Stimulated activated CD8-positive, alpha-beta memory T cell treated with anti-CD3 and anti-CD28 coated beads, Interleukin-4, amount 100 ng/mL, for 4 hours (primary cell): ENCODE results near the gene LNX1.

ENCODE experiments used
- DNase-seq, 2 donors: peaks; one replicate each; pipeline ENCODE4 v3.0.0-alpha.2; 2020; ENCODE audit warnings: low read depth in 2 of 2, low spot score in 1 of 2

The LNX1 gene

GRCh38 chr4:53591372-53591892 lies at the start of gene LNX1:
TSS of gene LNX1 (minus strand) at chr4:53591486. CDS start at chr4:53574002, 17,484 bp downstream.
- no peak for DNase-seq

- no peak for DNase-seq
These were observed 49.5 kb upstream of the LNX1 start for GRCh38 chr4:53640576-53641453.

DNA sequence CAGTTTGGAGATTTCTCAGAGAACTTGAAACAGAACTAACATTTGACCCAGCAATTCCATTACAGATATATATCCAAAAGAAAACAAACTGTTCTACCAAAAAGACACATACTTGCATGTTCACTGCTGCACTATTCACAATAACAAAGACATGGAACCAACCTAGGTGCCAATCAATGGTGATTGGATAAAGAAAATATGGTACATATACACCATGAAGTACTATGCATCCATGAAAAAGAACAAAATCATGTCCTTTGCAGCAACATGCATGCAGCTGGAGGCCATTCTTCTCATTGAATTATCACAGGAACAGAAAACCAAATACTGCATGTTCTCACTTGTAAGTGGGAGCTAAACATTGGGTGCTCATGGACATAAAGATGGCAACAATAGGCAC lies 47.6 kb upstream of the LNX1 start:
- DNase-seq = no peak

DNA sequence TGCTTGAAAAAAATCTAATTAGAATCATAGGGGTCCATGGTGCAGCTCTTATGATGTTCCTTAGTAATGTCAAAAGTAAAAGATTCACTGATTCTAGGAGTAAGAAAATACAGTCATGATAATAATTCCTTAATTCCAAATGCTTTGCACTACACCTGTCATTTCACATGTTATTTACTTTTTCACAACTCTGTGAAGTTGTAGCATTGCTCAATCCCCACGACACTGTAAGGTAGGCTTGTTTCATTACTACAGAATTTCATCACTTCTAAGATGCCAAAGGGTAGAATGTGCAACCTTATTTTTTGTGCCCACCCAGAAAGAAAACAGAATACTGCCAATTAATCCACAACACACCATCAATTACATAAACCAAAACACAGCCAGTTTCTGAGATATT lies 46.1 kb upstream of the LNX1 start:
- no peak for DNase-seq

GRCh38 chr4:53635697-53636483 lies 44.6 kb upstream of the LNX1 start:
- no peak for DNase-seq

DNA sequence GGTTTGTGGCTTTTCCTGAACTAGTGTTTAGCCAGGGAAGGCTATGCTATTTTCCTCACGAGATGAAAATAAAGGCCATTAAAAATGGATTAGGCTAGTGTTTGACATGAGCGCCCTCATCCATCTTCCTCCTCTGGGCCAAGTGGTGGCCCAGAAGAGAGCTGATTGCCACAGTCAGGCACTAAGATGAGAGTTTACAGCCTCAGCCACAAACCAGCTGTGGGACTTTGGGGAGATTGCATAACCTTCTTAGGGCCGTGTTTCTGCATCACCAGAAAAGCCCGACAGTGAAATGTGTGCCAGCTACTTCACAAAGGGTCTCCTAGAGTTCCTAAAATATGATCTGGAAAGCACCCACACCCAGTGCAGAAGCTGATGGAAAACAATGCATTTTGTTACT lies 42.3 kb upstream of the LNX1 start:
- DNase-seq = no peak

DNA sequence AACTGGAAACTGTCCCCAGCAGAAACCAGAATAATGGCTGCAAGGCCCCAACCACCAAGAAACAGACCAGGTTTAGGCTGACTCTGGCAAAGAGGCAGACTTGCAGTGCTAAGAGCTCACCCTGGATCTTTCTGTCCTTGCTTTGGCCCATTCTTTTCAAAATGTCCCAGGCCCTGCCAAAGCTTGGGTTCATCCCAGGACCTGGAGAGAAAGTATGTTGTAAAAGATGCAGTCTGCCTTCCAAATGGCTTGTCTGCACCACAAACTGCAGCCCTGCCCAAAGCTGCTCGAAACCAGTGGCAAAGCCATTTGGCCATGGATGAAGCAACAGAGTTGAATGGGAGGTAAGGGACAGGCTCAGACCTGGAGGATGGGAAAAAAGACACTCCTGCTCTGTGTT lies 38.0 kb upstream of the LNX1 start:
- DNase-seq = no peak

DNA sequence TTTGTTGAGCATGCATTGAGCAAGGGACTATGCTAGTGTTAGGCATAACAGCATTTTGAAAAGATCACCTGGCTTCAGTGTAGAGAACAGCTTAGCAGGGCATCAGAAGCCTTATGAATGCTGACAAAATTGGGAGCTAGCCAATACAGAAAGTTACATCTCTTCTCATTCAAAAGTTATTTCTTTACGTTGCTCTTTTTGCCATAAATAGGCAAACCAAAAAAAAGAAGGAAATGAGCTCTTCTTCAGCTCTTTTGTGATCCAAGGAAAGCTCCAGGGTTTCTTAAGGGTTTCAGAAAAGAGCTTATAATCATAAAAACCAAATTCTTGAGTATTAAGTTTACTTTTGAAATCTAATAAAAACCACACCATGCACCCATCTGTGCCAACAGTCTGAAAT lies 35.2 kb upstream of the LNX1 start:
- DNase-seq = no peak

DNA sequence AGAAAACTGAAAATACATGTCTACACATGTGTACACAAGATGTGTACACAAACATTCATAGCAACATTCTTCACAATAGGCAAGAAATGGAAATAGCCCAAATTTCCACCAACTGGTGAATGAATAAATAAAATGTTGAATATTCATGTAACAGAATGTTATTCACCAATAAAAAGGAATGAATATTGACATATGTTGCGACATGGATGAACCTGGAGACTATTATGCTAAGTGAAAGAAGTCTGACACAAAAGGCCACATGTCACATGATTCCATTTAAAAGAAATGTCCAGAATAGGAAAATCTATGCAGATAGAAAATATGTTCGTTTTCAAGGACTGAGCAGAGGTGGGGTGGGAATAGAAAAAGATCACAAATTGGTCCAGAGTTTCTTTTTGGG lies 34.6 kb upstream of the LNX1 start:
- DNase-seq = no peak

DNA sequence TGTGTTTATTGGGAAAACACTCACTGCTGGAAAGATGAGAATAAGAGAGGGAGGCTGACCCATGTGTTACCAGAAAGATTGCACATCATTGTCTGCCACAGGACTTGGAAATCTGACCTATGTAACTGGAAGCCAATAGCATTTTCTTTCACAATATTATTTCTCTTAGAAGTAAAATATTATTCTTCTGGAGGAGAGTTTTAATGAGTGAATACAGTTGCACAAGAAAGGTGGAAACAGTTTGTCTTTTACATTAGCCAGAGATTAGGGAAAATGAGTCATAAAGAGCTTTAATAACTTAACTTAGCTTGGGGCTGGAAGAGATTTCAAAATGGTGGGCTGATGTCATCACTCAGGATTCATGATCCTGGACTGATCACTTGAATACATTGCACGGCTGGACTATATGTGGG lies 31.5 kb upstream of the LNX1 start:
- DNase-seq = no peak

DNA sequence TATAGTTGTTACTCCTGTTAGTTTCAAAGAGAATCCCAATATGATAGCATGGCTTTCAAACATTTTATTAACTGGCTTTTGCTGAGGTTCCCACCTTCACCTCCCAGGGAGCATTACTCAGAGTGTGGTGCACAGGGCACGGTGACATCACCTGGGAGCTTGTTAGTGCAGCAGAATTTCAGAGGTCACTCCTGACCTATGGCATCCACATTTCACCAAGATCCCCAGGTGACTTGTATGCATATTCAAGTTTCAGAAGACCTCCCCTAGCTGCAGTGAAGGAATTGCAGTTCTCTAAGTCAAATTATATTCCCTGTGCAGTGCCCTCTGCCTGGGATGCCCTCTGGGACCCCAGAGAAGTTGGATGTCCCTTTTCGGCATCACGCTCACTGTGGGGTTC lies 29.7 kb upstream of the LNX1 start:
- DNase-seq = no peak

DNA sequence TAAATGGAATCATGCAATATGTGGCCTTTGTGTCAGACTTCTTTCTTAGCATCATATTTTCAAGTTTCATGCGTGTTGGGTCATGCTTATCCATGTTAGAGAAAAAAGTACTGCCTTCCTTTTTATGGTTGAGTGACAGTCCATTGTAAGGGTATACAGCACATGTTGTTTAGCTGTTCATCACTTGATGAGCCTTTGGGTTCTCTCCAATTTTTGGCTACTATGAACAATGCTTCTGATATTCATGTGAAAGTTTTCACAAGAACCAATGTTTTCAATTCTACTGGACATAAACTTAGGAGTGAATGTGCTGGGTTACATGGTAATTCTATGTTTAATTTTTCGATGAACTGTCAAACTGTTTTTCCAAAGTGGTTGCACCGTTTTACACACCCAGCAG lies 28.1 kb upstream of the LNX1 start:
- no peak for DNase-seq

GRCh38 chr4:53618321-53618720 lies 27.0 kb upstream of the LNX1 start:
- DNase-seq = no peak

DNA sequence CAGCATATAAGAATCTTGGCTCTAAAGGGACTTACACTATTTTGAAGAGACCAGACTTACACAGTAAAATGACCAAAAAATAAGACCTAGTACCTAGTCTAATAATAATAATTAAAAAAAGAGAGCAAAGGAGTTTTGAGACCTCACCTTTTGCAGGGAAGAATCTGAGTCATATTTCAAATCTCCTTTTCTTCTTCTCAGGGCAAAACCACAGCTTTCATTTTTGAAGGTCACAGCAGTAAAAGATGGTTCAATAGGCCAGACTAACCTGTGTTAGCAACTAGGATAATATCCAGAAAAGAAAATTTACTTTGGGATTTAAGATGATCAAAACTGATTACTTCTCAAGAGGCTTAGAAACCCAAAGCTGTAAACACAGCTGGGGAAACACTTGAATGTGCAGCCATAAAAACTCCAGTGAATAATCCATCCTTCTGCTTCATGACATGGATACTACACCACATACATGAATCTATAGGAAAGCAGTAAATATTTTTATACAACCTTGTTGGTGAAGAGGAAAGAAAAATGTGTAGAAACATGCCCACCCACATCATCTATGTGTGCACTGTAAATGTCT lies 25.9 kb upstream of the LNX1 start:
- no peak for DNase-seq

- DNase-seq = no peak
These were observed 24.9 kb upstream of the LNX1 start for GRCh38 chr4:53616219-53616618.

GRCh38 chr4:53614591-53614990 lies 23.3 kb upstream of the LNX1 start:
- DNase-seq = no peak

DNA sequence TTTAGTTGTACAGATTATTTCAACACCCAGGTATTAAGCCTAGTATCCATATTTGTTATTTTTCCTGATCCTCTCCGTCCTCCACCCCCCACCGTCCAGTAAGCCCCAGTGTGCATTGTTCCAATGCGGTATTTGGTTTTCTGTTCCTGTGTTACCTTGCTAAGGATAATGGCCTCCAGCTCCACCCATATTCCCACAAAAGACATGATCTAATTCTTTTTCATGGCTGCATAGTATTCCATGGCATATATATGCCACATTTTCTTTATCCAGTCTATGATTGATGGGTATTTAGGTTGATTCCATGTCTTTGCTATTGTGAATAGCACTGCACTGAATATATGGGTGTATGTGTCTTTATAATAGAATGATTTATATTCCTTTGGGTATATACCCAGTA lies 22.1 kb upstream of the LNX1 start:
- no peak for DNase-seq

GRCh38 chr4:53608649-53609048 lies 17.4 kb upstream of the LNX1 start:
- no peak for DNase-seq

- DNase-seq = no peak
These were observed 17.0 kb upstream of the LNX1 start for GRCh38 chr4:53608242-53608641.

- DNase-seq = no peak
These were observed 14.5 kb upstream of the LNX1 start for GRCh38 chr4:53605783-53606182.

DNA sequence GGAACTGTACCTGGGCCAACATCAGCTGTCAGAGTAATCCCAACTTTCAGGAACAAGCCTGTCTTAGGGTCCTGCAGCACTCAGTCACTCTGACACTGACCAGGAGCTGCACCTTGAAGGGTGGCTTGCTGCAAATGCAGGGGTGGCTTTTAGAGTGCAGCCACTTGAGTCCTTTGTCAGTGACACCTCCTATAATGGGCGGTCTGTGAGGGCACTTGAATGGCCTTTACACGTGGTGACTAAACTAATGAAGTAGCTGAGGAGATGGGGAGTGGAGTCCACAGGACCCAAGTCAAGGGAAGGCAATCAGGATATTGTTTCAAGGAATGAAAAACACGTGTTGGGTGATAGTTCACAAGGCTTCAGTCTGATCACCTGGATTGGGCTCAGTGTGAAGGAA lies 11.1 kb upstream of the LNX1 start:
- no peak for DNase-seq

GRCh38 chr4:53601251-53601764 lies 10.0 kb upstream of the LNX1 start:
- DNase-seq = no peak
